ENCODE measurements around the gene SDCCAG8. TPM values are rescaled to one million over a fixed set of nuclear protein-coding genes. Genes with fewer than 3 reads are reported as not detected.

SDCCAG8 gene
- total and polyA plus RNA-seq, 2 of the 8 experiments (the other 6 are each of a cell fraction or from before 2014, with no cell fraction given): 15.6 to 21.0 TPM

- H3K79me1 ChIP-seq (ENCODE audit: low read depth, low read length): no peaks in the 10 kb centered on the region
- H2AK5ac ChIP-seq (ENCODE audit: low read depth, low read length): no peak overlapping the region
- POLR2A ChIA-PET (ENCODE audit: partially characterized antibody): no interaction called here
- H2BK5ac ChIP-seq (ENCODE audit: low read depth, low read length): no peak overlapping the region
- H3K4me2 ChIP-seq (ENCODE audit: insufficient read depth in 1 of 2, low read depth in 2 of 2, low read length in 2 of 2): no peak overlapping the region
- H3K23me2 ChIP-seq (ENCODE audit: low read depth, low read length): no peaks in the 10 kb centered on the region; the same call in 1 of the 2 replicates
- no peak overlapping the region for H3K23ac ChIP-seq (ENCODE audit: insufficient read length)
- H3K4me3 ChIP-seq (ENCODE audit: extremely low read depth in 1 of 4, insufficient read depth in 2 of 4, low read depth in 3 of 4, low read length in 4 of 4): no peak overlapping the region
- WGBS, 2 experiments (ENCODE audit: extremely low coverage in 1 of 2, insufficient coverage in 1 of 2, insufficient read length in 1 of 2, insufficient replicate concordance in 2 of 2, low coverage in 1 of 2, low lambda C conversion rate in 2 of 2, missing lambda C conversion rate in 1 of 2): 94% methylated on average over 2 of the region's 2 CpGs; no CpG with 5 or more reads in 1 of the 2 experiments
- no peak overlapping the region for H2BK120ac ChIP-seq (replicated peaks; ENCODE audit: low read depth, low read length)
- no peaks in the 10 kb centered on the region for H3K4me1 ChIP-seq (replicated peaks in 1 of 4; ENCODE audit: control insufficient read depth in 3 of 4, insufficient read depth in 4 of 4, low read length in 3 of 4)
- no peak overlapping the region for H2BK15ac ChIP-seq (ENCODE audit: low read length)
- H2BK12ac ChIP-seq (ENCODE audit: low read depth, low read length): no peak overlapping the region
- no peaks in the 10 kb centered on the region for H3K36me3 ChIP-seq (ENCODE audit: control insufficient read depth in 2 of 4, insufficient read depth in 4 of 4, low read length in 3 of 4)
- no peaks in the 10 kb centered on the region for H4K20me1 ChIP-seq (replicated peaks in 1 of 2; ENCODE audit: control insufficient read depth in 1 of 2, insufficient read depth in 2 of 2, low read length in 2 of 2)
- H3K4ac ChIP-seq (replicated peaks; ENCODE audit: insufficient read length, low read depth, low read length): no peak overlapping the region
- no peak overlapping the region for H2AFZ ChIP-seq (ENCODE audit: low read length)
- CTCF ChIA-PET (ENCODE audit: partially characterized antibody): no interaction called here
- TF ChIP-seq CBX8 (IDR thresholded peaks at IDR 0.05; ENCODE audit: borderline replicate concordance, low read depth, low read length) (no peak), EZH2 (IDR thresholded peaks at IDR 0.05; ENCODE audit: low read depth, low read length, severe bottlenecking) (no peak), SIN3A (conservative IDR thresholded peaks at IDR 0.05 in 1 of 2, IDR thresholded peaks at IDR 0.05 in 1 of 2; ENCODE audit: low read depth in 1 of 2, low read length in 2 of 2) (no peak), TCF12 (IDR thresholded peaks at IDR 0.05; ENCODE audit: low read depth, low read length) (no peak), SP1 (IDR thresholded peaks at IDR 0.05; ENCODE audit: low read depth, low read length) (no peak), HDAC2 (IDR thresholded peaks at IDR 0.05; ENCODE audit: borderline replicate concordance in 1 of 2, low read depth in 2 of 2, low read length in 2 of 2) (no peak), JUN (IDR thresholded peaks at IDR 0.05; ENCODE audit: low read depth, low read length) (no peak), KDM5A (IDR thresholded peaks at IDR 0.05; ENCODE audit: low read length) (no peak), CBX5 (IDR thresholded peaks at IDR 0.05; ENCODE audit: low read depth, low read length) (no peak)
- no peak overlapping the region for H3K56ac ChIP-seq (replicated peaks; ENCODE audit: insufficient read length, low read depth, low read length)
- no peak overlapping the region for H4K91ac ChIP-seq (replicated peaks; ENCODE audit: insufficient read length, low read length)
- no peak overlapping the region for H3K18ac ChIP-seq (ENCODE audit: extremely low read depth, low read length)
- H3K79me2 ChIP-seq (ENCODE audit: control insufficient read depth in 1 of 2, insufficient read depth in 2 of 2, low read length in 2 of 2): no peaks in the 10 kb centered on the region
- no peak overlapping the region for H4K8ac ChIP-seq (ENCODE audit: extremely low read depth, insufficient read depth, low read length)
- no peaks in the 10 kb centered on the region for H3K9me3 ChIP-seq (ENCODE audit: insufficient read depth in 2 of 2, low read depth in 1 of 2, low read length in 1 of 2)
- DNase-seq (ENCODE audit: low read depth in 1 of 2, low spot score in 2 of 2) (no peak), FAIRE-seq (no peak)
- H3K14ac ChIP-seq (ENCODE audit: insufficient read length): no peak overlapping the region
- H3K27ac ChIP-seq (ENCODE audit: low read depth, low read length): no peak overlapping the region
- no peak overlapping the region for H3K9ac ChIP-seq (replicated peaks in 1 of 4; ENCODE audit: extremely low read depth in 1 of 4, low read depth in 3 of 4, low read length in 3 of 4)
- no peaks in the 10 kb centered on the region for H3K27me3 ChIP-seq (replicated peaks in 1 of 4; ENCODE audit: control insufficient read depth in 3 of 4, extremely low read depth in 1 of 4, insufficient read depth in 3 of 4, low read length in 3 of 4)
- H2BK20ac ChIP-seq (ENCODE audit: low read length): no peak overlapping the region
- no peak overlapping the region for H4K5ac ChIP-seq (ENCODE audit: insufficient read length, low read depth, low read length)
Measured at GRCh38 chr1:243351337-243351736, 95.5 kb downstream of the SDCCAG8 start.

All from H1 (cell line).